Epithelial cell of proximal tubule (primary cell): ENCODE data around the gene EMX2. TPM values are rescaled to one million over a fixed set of nuclear protein-coding genes. Genes with fewer than 3 reads are reported as not detected.

Experiments
- DNase-seq: peaks from one replicate; pipeline ENCODE4 v3.0.0-alpha.2; 2011; ENCODE audit warnings: low read depth
- H3K4me3 ChIP-seq: 2 replicates; pipeline ENCODE4 v1.5.1; 2011; ENCODE audit warnings: low read depth, mild to moderate bottlenecking, low read length
- total RNA-seq: library from RNA; depleted of rRNA; stranded (reverse); fragments of >200 nt; gene quantifications from 2 replicates; pipeline ENCODE4 v1.2.3, GENCODE V29; 2015
- TF ChIP-seq, protein P1 (sequence below): conservative IDR thresholded peaks from 2 replicates; pipeline ENCODE4 v1.5.1; 2012; ENCODE audit warnings: low read depth, mild to moderate bottlenecking, low read length

EMX2 gene
- total RNA-seq, 1 donor from 2014 or later: 10.7 TPM

- no peak for DNase-seq
- TF ChIP-seq, protein P1, sequence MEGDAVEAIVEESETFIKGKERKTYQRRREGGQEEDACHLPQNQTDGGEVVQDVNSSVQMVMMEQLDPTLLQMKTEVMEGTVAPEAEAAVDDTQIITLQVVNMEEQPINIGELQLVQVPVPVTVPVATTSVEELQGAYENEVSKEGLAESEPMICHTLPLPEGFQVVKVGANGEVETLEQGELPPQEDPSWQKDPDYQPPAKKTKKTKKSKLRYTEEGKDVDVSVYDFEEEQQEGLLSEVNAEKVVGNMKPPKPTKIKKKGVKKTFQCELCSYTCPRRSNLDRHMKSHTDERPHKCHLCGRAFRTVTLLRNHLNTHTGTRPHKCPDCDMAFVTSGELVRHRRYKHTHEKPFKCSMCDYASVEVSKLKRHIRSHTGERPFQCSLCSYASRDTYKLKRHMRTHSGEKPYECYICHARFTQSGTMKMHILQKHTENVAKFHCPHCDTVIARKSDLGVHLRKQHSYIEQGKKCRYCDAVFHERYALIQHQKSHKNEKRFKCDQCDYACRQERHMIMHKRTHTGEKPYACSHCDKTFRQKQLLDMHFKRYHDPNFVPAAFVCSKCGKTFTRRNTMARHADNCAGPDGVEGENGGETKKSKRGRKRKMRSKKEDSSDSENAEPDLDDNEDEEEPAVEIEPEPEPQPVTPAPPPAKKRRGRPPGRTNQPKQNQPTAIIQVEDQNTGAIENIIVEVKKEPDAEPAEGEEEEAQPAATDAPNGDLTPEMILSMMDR: no peak
- H3K4me3 ChIP-seq: no peak overlapping the region
Measured at GRCh38 chr10:117514971-117515370, 27.6 kb upstream of the EMX2 start.

DNA sequence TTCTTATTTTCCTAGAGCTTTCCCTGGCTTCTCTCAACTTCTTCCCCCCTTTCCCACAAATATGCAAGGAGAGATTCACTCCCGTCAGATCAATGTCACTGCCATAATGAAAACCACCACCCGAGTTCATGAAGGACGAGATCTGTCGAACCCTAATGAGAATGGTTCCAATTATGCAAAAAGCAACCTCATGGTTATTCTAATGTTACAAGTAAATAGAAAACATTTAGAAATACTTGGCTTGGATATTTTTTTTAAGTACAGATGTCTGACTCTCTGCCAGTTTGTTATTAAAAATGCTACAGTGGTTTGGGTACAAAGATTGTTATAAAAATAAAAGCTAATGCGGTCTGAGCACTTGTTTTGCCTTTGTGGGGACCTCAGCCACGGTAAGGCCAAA is 25.9 kb upstream of the EMX2 start:
- TF ChIP-seq, protein P1: no peak
- DNase-seq: no peak
- no peak overlapping the region for H3K4me3 ChIP-seq

GRCh38 chr10:117518246-117518645 is 24.3 kb upstream of the EMX2 start:
- no peak for DNase-seq
- no peak overlapping the region for H3K4me3 ChIP-seq
- TF ChIP-seq, protein P1: no peak

GRCh38 chr10:117519286-117519685 is 23.3 kb upstream of the EMX2 start:
- DNase-seq: no peak
- no peak overlapping the region for H3K4me3 ChIP-seq
- TF ChIP-seq, protein P1: no peak

DNA sequence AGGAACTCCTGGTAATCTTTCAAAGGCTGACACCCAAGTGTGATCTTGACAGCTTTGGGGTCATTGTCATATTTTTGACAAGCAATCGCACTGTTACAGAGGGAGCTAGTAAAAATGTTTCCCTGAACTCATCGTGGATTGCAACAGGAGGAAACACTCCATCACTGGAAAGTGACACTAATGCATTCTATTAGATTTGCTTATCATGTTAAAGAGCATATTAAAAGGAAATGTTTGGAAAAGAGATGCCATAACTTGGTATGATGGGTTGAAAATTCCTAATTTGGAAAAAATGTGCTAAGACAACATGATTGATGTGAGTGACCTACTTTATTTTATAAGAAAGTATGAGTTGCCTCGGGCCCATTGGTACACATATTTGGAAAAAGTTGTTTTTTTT is 22.7 kb upstream of the EMX2 start:
- TF ChIP-seq, protein P1: no peak
- DNase-seq: no peak
- no peak overlapping the region for H3K4me3 ChIP-seq

DNA sequence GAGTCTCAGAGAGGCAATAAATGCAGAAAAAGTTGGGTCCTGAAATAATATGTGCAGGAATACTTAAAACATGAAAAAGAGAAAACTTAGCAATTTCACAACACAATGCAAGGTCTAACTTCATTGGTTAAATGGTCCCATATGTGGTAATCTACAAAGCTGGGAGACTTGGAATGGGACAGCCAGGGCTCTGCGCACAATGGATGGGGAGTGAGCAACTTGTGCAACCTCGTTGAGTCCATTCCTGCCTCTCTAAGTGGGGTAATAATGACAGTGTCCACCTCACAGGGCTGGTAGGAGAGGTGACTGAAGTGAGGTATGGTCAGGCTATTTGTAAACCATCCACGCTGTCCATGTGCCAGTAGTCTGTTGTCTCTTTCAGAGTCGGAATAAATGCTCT is 11.8 kb upstream of the EMX2 start:
- no peak overlapping the region for H3K4me3 ChIP-seq
- DNase-seq: no peak
- TF ChIP-seq, protein P1: no peak

- TF ChIP-seq, protein P1: no peak
- DNase-seq: no peak
- no peak overlapping the region for H3K4me3 ChIP-seq
Measured at GRCh38 chr10:117531371-117532002, 11.1 kb upstream of the EMX2 start.
